Lower leg skin (tissue), 4 donors: ENCODE results near the gene PPP1R11. TPM values are rescaled to one million over a fixed set of nuclear protein-coding genes. Genes with fewer than 3 reads are reported as not detected.
"Not testable (repeated sequence)": the region's sequence is repeated elsewhere in the genome, so short reads cannot be mapped to it uniquely, and the experiment has no call there.

Source experiments
- DNase-seq, 2 donors: peaks; one replicate each; pipeline ENCODE4 v3.0.0-alpha.2; 2019; ENCODE audit warnings: low spot score in 2 of 2
- H3K4me3 ChIP-seq: fragments of 200-600 bp; sonication (generic); 2 replicates; pipeline ENCODE4 v1.5.1; 2017; ENCODE audit warnings: mild to moderate bottlenecking, low read depth; ENCODE audit not compliant: poor library complexity, severe bottlenecking
- POLR2A ChIP-seq, 2 donors: fragments of 450-650 bp; IDR thresholded peaks; one replicate each; pipeline ENCODE4 v1.6.1; 2016 to 2017; ENCODE audit warnings: antibody characterized with exemption in 2 of 2, mild to moderate bottlenecking in 1 of 2, moderate library complexity in 1 of 2
- WGBS, 2 donors: methylation state at CpG; one replicate each; pipeline ENCODE4 v1.1.5; 2018; 5-methylcytosine and 5-hydroxymethylcytosine counted together
- intact Hi-C: fragments of 100-400 bp; cut with DNase I; formaldehyde crosslinking; loops from one replicate; pipeline ENCODE4 v1.15.0; 2023; ENCODE audit warnings: low total_unique reads
- total RNA-seq, 4 donors: library from RNA; depleted of rRNA; stranded (reverse); fragments of >200 nt; gene quantifications; one replicate each; pipeline ENCODE4 v1.1.0, GENCODE V29; 2016
- TF ChIP-seq, protein P1 (sequence below), 3 donors: fragments of 450-650 bp; IDR thresholded peaks; one replicate each; pipeline ENCODE4 v1.5.1; 2016; ENCODE audit warnings: antibody characterized with exemption in 3 of 3, mild to moderate bottlenecking in 3 of 3, moderate library complexity in 2 of 3

The PPP1R11 gene
- total RNA-seq, 4 donors from 2014 or later, result 32.2 to 38.2 (median 36.6) TPM

GRCh38 chr6:30029588-30029987 is 37.4 kb upstream of the PPP1R11 start:
- WGBS, 2 donors, result 83 to 92% methylated on average over 1 of the region's 1 CpG
- TF ChIP-seq POLR2A (IDR thresholded peaks at IDR 0.05), result no peak
- TF ChIP-seq, protein P1, sequence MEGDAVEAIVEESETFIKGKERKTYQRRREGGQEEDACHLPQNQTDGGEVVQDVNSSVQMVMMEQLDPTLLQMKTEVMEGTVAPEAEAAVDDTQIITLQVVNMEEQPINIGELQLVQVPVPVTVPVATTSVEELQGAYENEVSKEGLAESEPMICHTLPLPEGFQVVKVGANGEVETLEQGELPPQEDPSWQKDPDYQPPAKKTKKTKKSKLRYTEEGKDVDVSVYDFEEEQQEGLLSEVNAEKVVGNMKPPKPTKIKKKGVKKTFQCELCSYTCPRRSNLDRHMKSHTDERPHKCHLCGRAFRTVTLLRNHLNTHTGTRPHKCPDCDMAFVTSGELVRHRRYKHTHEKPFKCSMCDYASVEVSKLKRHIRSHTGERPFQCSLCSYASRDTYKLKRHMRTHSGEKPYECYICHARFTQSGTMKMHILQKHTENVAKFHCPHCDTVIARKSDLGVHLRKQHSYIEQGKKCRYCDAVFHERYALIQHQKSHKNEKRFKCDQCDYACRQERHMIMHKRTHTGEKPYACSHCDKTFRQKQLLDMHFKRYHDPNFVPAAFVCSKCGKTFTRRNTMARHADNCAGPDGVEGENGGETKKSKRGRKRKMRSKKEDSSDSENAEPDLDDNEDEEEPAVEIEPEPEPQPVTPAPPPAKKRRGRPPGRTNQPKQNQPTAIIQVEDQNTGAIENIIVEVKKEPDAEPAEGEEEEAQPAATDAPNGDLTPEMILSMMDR (IDR thresholded peaks at IDR 0.05), result no peak
- H3K4me3 ChIP-seq, result no peak overlapping the region
- DNase-seq, result no peak
- intact Hi-C loops, result no loop called here

GRCh38 chr6:30031381-30031780 is 35.6 kb upstream of the PPP1R11 start:
- H3K4me3 ChIP-seq, result no peak overlapping the region
- intact Hi-C loops, result no loop called here
- DNase-seq, result no peak
- TF ChIP-seq, protein P1 (IDR thresholded peaks at IDR 0.05), result no peak
- TF ChIP-seq POLR2A (IDR thresholded peaks at IDR 0.05), result no peak

DNA sequence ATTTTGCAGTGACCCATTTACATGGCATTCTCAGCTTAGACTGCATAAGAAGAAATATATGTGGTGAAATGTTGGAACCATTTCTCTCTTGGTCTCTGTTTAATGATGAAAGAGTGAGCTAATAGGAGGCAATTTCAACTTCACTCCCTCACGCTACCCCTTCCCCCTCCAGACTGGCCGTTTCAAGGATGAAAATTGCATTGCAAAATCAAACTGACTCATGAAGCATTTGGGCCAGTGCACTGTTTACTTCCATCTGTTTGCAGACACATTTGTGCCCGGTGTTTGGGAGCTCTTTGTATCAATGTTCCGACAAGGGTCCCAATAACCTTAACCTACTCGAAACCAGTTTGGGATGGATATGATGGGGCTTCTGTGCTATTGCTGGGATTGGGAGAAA is 33.6 kb upstream of the PPP1R11 start:
- H3K4me3 ChIP-seq, intact Hi-C loops, DNase-seq: not testable (repeated sequence)
- 91 to 92% methylated on average over 5 of the region's 5 CpGs for WGBS, 2 donors

DNA sequence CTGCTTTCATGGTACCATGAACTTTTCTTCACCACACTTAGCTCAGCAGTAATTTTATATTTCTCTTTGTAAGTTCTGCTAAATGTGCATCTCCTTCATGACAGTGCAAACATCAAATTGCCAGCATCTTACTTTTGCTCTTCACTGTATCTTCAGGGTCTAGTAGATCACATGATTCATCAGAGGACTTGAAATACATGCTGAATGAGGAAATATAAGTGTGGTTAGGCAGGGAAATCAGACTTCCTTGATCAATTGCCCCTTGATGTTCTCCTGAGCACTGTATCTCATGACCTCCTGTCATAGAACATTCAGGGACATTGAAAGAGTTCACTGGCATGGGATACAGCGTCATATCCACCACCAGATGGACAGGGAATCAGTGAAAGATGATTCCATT is 31.2 kb upstream of the PPP1R11 start:
- no peak for TF ChIP-seq POLR2A (IDR thresholded peaks at IDR 0.05)
- TF ChIP-seq, protein P1 (IDR thresholded peaks at IDR 0.05), result no peak
- no peak for DNase-seq
- no peak overlapping the region for H3K4me3 ChIP-seq
- 94 to 96% methylated on average over 1 of the region's 1 CpG for WGBS, 2 donors
- intact Hi-C loops, result no loop called here

DNA sequence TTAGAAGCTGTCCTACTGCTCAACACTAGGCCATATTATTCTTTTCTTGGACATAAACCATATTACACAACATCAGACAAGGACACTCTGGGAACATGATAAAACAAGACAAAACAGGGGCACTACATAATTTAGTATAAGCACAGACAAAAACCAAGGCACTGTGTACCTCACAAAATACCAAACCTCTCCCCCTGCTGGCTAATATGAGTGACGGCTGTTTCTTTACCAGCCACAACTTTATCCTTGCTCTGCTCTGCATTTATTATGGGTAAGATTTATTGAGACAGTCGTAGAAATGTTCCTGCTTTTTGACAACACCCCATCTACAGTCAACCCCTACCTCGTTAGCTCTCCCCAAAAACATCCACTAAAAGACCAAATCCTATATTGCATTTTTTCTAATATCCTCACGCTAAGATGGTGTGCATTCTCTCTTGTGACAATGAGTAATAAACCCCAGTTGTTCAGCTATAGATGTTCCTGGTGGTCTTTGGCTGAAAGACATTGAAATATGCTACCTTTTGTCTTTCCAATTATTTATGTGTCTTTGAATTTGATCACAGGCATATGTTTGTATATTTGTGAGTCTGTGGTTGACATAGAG is 29.7 kb upstream of the PPP1R11 start:
- H3K4me3 ChIP-seq, result no peak overlapping the region
- WGBS, 2 donors, result 32 to 45% methylated on average over 4 of the region's 4 CpGs
- intact Hi-C loops, result no loop called here
- TF ChIP-seq, protein P1 (IDR thresholded peaks at IDR 0.05), result no peak
- TF ChIP-seq POLR2A (IDR thresholded peaks at IDR 0.05), result no peak
- no peak for DNase-seq

GRCh38 chr6:30041221-30041620 is 25.8 kb upstream of the PPP1R11 start:
- no peak overlapping the region for H3K4me3 ChIP-seq
- 93 to 95% methylated on average over 6 of the region's 6 CpGs for WGBS, 2 donors
- intact Hi-C loops, result no loop called here

More at GRCh38 chr6:30041221-30041620, 25.8 kb upstream of the PPP1R11 start:
- TF ChIP-seq, protein P1 (IDR thresholded peaks at IDR 0.05), result no peak
- TF ChIP-seq POLR2A (IDR thresholded peaks at IDR 0.05), result no peak
- no peak for DNase-seq
